PC-9 (cell line): ENCODE results near the gene RALGAPB. TPM values are rescaled to one million over a fixed set of nuclear protein-coding genes. Genes with fewer than 3 reads are reported as not detected.
"Not testable (repeated sequence)": the region's sequence is repeated elsewhere in the genome, so short reads cannot be mapped to it uniquely, and the experiment has no call there.

ENCODE experiments used
- BruUV-seq: library from RNA; stranded (reverse); fragments of 400-500 nt; replicated peaks from 2 replicates; lab custom pipeline; 2021; lab: Mats Ljungman, UMichigan
- CTCF ChIA-PET: fragments of 300-600 bp; sonication (Branson Sonifier 250); formaldehyde crosslinking; loops from one replicate; lab custom pipeline; 2022; ENCODE audit warnings: antibody characterized with exemption; lab: Charles Lee
- POLR2A ChIA-PET: fragments of 300-600 bp; sonication (Branson Sonifier 250); formaldehyde crosslinking; loops from one replicate; lab custom pipeline; 2022; ENCODE audit warnings: antibody characterized with exemption; ENCODE audit not compliant: unreplicated experiment; lab: Charles Lee
- DNase-seq, 2 experiments: peaks; one replicate each; pipeline versions ENCODE4 v3.0.0 to v3.0.0-alpha.2; 2015 to 2022; ENCODE audit warnings: mixed read lengths in 1 of 2
- H2AFZ ChIP-seq: fragments of 200-600 bp; sonication (generic); 2 replicates; pipeline ENCODE4 v1.8.1; 2017; ENCODE audit warnings: antibody characterized with exemption
- H3F3A ChIP-seq: fragments of 200-600 bp; sonication (generic); 2 replicates; pipeline ENCODE4 v1.8.1; 2017; ENCODE audit warnings: antibody characterized with exemption, mild to moderate bottlenecking, low read depth; ENCODE audit not compliant: insufficient read depth
- H3K27ac ChIP-seq: fragments of 200-600 bp; sonication (generic); 2 replicates; pipeline ENCODE4 v1.6.1; 2016; ENCODE audit warnings: mixed run types
- H3K27me3 ChIP-seq: fragments of 200-600 bp; sonication (generic); 2 replicates; pipeline ENCODE4 v1.6.1; 2016; ENCODE audit warnings: low read depth, mixed run types; ENCODE audit not compliant: insufficient read depth
- H3K36me3 ChIP-seq: fragments of 200-600 bp; sonication (generic); 2 replicates; pipeline ENCODE4 v1.6.1; 2016; ENCODE audit warnings: low read depth, mixed run types
- H3K4me1 ChIP-seq: fragments of 200-600 bp; sonication (generic); replicated peaks from 2 replicates; pipeline ENCODE4 v1.6.1; 2016; ENCODE audit warnings: mixed run types; ENCODE audit not compliant: insufficient read depth
- H3K4me2 ChIP-seq: fragments of 200-600 bp; sonication (generic); 2 replicates; pipeline ENCODE4 v1.6.1; 2017; ENCODE audit warnings: mixed run types
- H3K4me3 ChIP-seq: fragments of 200-600 bp; sonication (generic); 2 replicates; pipeline ENCODE4 v1.6.1; 2016; ENCODE audit warnings: mixed run types
- H3K79me2 ChIP-seq: fragments of 200-600 bp; sonication (generic); 2 replicates; pipeline ENCODE4 v1.6.1; 2017; ENCODE audit warnings: low read depth, mixed run types
- H3K9me2 ChIP-seq: fragments of 200-600 bp; sonication (generic); 2 replicates; pipeline ENCODE4 v1.8.1; 2017; ENCODE audit warnings: mild to moderate bottlenecking; ENCODE audit not compliant: insufficient read depth
- H3K9me3 ChIP-seq: fragments of 200-600 bp; sonication (generic); 2 replicates; pipeline ENCODE4 v1.8.1; 2016; ENCODE audit warnings: low read depth; ENCODE audit not compliant: insufficient read depth
- H4K20me1 ChIP-seq: fragments of 200-600 bp; sonication (generic); 2 replicates; pipeline ENCODE4 v1.8.1; 2017; ENCODE audit not compliant: insufficient read depth
- CTCF ChIP-seq: fragments of 200-600 bp; sonication (generic); conservative IDR thresholded peaks from 2 replicates; pipeline ENCODE4 v1.6.1; 2017; ENCODE audit warnings: mixed run types, antibody characterized with exemption, mild to moderate bottlenecking, moderate library complexity
- EZH2 ChIP-seq: fragments of 200-600 bp; sonication (generic); IDR thresholded peaks from 2 replicates; pipeline ENCODE4 v1.8.0; 2017; ENCODE audit warnings: antibody characterized with exemption, low read depth
- intact Hi-C: fragments of 100-400 bp; cut with micrococcal nuclease; formaldehyde crosslinking; loops from one replicate; pipeline ENCODE4 v1.10.0; 2022; ENCODE audit not compliant: unreplicated experiment
- total RNA-seq: library from RNA; stranded (reverse); gene quantifications from 2 replicates; pipeline ENCODE4 v1.2.3, GENCODE V29; 2021

Gene RALGAPB
- total RNA-seq, 1 experiment from 2014 or later: 40.2 TPM

GRCh38 chr20:38590676-38591473, 118.2 kb downstream of the RALGAPB start:
- DNase-seq: no peak
- peaks cover 12% of the 10 kb centered on the region for H3K4me1 ChIP-seq
- ChIA-PET CTCF (no interaction called here), POLR2A (no interaction called here)
- no peaks in the 10 kb centered on the region for H3K36me3 ChIP-seq
- H3K4me2 ChIP-seq: no peak overlapping the region
- no peak overlapping the region for H2AFZ ChIP-seq
- H4K20me1 ChIP-seq: no peaks in the 10 kb centered on the region
- H3K27ac ChIP-seq: no peak overlapping the region
- H3K79me2 ChIP-seq: no peaks in the 10 kb centered on the region
- H3F3A ChIP-seq: no peaks in the 10 kb centered on the region
- no peaks in the 10 kb centered on the region for H3K27me3 ChIP-seq
- H3K9me2 ChIP-seq: no peaks in the 10 kb centered on the region
- BruUV-seq: no TSS peak
- intact Hi-C loops: no loop called here
- TF ChIP-seq CTCF: no peak
- TF ChIP-seq EZH2: no peak
- H3K9me3 ChIP-seq: no peaks in the 10 kb centered on the region
- no peak overlapping the region for H3K4me3 ChIP-seq

GRCh38 chr20:38591474-38592410, 119.1 kb downstream of the RALGAPB start:
- no peak overlapping the region for H3K4me2 ChIP-seq

GRCh38 chr20:38592411-38592790, 119.8 kb downstream of the RALGAPB start:
- peaks cover 12% of the 10 kb centered on the region for H3K4me1 ChIP-seq

More at GRCh38 chr20:38591474-38592410, 119.1 kb downstream of the RALGAPB start:
- H3K79me2 ChIP-seq: no peaks in the 10 kb centered on the region
- H3F3A ChIP-seq: no peaks in the 10 kb centered on the region
- H2AFZ ChIP-seq: no peak overlapping the region
- ChIA-PET POLR2A (no interaction called here), CTCF (no interaction called here)
- no peaks in the 10 kb centered on the region for H3K27me3 ChIP-seq
- no peaks in the 10 kb centered on the region for H3K36me3 ChIP-seq
- no peak overlapping the region for H3K4me3 ChIP-seq
- H3K27ac ChIP-seq: no peak overlapping the region
- no peak for DNase-seq
- TF ChIP-seq CTCF (no peak), EZH2 (no peak)
- H3K9me3 ChIP-seq: no peaks in the 10 kb centered on the region
- no TSS peak for BruUV-seq
- peaks cover 12% of the 10 kb centered on the region for H3K4me1 ChIP-seq
- H3K9me2 ChIP-seq: no peaks in the 10 kb centered on the region
- no peaks in the 10 kb centered on the region for H4K20me1 ChIP-seq
- intact Hi-C loops: no loop called here

GRCh38 chr20:38594281-38594680, 121.6 kb downstream of the RALGAPB start:
- intact Hi-C loops, BruUV-seq, H3K9me3 ChIP-seq, H4K20me1 ChIP-seq, H2AFZ ChIP-seq, H3K27ac ChIP-seq, H3K27me3 ChIP-seq, H3K4me2 ChIP-seq, H3F3A ChIP-seq, H3K9me2 ChIP-seq, DNase-seq, H3K4me3 ChIP-seq, H3K36me3 ChIP-seq, H3K79me2 ChIP-seq: not testable (repeated sequence)
- ChIA-PET CTCF (interaction anchor here (0.6 kb wide), 1 partner anchor 21 kb away, joined by 3 read pairs; no protein-coding TSS in a partner anchor), POLR2A (interaction anchor here (0.6 kb wide), 1 partner anchor 368 kb away, joined by 5 read pairs; the partner anchor contains the start of gene DHX35)
- H3K4me1 ChIP-seq: peaks cover 19% of the 10 kb centered on the region

More at GRCh38 chr20:38592411-38592790, 119.8 kb downstream of the RALGAPB start:
- H3K36me3 ChIP-seq, H3K27me3 ChIP-seq, H3K9me3 ChIP-seq, H2AFZ ChIP-seq, H3K27ac ChIP-seq, H4K20me1 ChIP-seq, BruUV-seq, H3K4me2 ChIP-seq, intact Hi-C loops, POLR2A ChIA-PET, H3K79me2 ChIP-seq, H3F3A ChIP-seq, H3K4me3 ChIP-seq, H3K9me2 ChIP-seq, CTCF ChIA-PET, DNase-seq: not testable (repeated sequence)

GRCh38 chr20:38595886-38596285, 123.2 kb downstream of the RALGAPB start:
- H4K20me1 ChIP-seq, BruUV-seq, H3K79me2 ChIP-seq, POLR2A ChIA-PET, intact Hi-C loops, H2AFZ ChIP-seq, H3K27me3 ChIP-seq, H3K9me2 ChIP-seq, H3K36me3 ChIP-seq, H3K4me3 ChIP-seq, H3K27ac ChIP-seq, CTCF ChIA-PET, H3K9me3 ChIP-seq, DNase-seq, H3F3A ChIP-seq, H3K4me2 ChIP-seq: not testable (repeated sequence)
- peaks cover 35% of the 10 kb centered on the region for H3K4me1 ChIP-seq
